Measurements from ENCODE around the gene THAP11. TPM values are rescaled to one million over a fixed set of nuclear protein-coding genes. Genes with fewer than 3 reads are reported as not detected.

The THAP11 gene
- total and polyA plus RNA-seq, 2 of the 4 experiments (the other 2 are of a cell fraction), result 13.3 to 14.5 TPM

- 86% methylated on average over 1 of the region's 2 CpGs; no CpG with 5 or more reads in 1 of the 2 experiments for WGBS, 2 experiments (ENCODE audit: extremely low coverage in 2 of 2, insufficient read length in 1 of 2)
- no peaks in the 10 kb centered on the region for H4K20me1 ChIP-seq (ENCODE audit: insufficient read depth, low read length)
- no peak overlapping the region for H3K23ac ChIP-seq (ENCODE audit: low read depth, low read length)
- H3K4me2 ChIP-seq (ENCODE audit: low read depth, low read length), result no peak overlapping the region
- intact Hi-C loops (cut with micrococcal nuclease) (no loop called here), in situ Hi-C loops (cut with MboI; ENCODE audit: low sequenced_read_pairs) (no loop called here), dilution Hi-C loops (cut with HindIII; ENCODE audit: low sequenced_read_pairs, unreplicated experiment) (no loop called here)
- no TSS peak for BruUV-seq (replicated peaks)
- H3K27me3 ChIP-seq (ENCODE audit: control insufficient read depth, insufficient read depth, low read length), result no peaks in the 10 kb centered on the region
- no peaks in the 10 kb centered on the region for H3K4me1 ChIP-seq (ENCODE audit: control insufficient read depth, insufficient read depth, low read length)
- H2BK120ac ChIP-seq (ENCODE audit: low read depth, low read length), result no peak overlapping the region
- ATAC-seq (ENCODE audit: low read depth) (peak; percentile 86), DNase-seq (peak; percentile 60)
- CTCF ChIA-PET, result no interaction called here
- H4K91ac ChIP-seq (ENCODE audit: insufficient read depth, low read depth, low read length), result no peak overlapping the region
- no peak overlapping the region for H2AK9ac ChIP-seq (replicated peaks; ENCODE audit: low read depth, low read length, poor library complexity)
- no peak overlapping the region for H3K27ac ChIP-seq (ENCODE audit: insufficient read depth, low read length)
- no peak overlapping the region for H2BK15ac ChIP-seq (ENCODE audit: low read depth, low read length)
- H3K9me3 ChIP-seq (ENCODE audit: control insufficient read depth, insufficient read depth, low read length), result no peaks in the 10 kb centered on the region
- no peak overlapping the region for H4K5ac ChIP-seq (ENCODE audit: low read depth, low read length)
- H2BK20ac ChIP-seq (ENCODE audit: low read depth, low read length), result no peak overlapping the region
- no peaks in the 10 kb centered on the region for H3K79me1 ChIP-seq (ENCODE audit: low read depth in 1 of 2, low read length in 2 of 2)
- POLR2A ChIA-PET (ENCODE audit: unreplicated experiment), result no interaction called here
- no peak overlapping the region for H3K14ac ChIP-seq (replicated peaks; ENCODE audit: low read depth, low read length)
- H3K36me3 ChIP-seq (ENCODE audit: control insufficient read depth, insufficient read depth, low read length), result peaks cover 16% of the 10 kb centered on the region
- no peak overlapping the region for H3K18ac ChIP-seq (ENCODE audit: low read depth, low read length)
- TF ChIP-seq RFX5 (IDR thresholded peaks at IDR 0.05; ENCODE audit: low read depth, low read length) (no peak), CEBPB (IDR thresholded peaks at IDR 0.05; ENCODE audit: low read depth, low read length) (0 out of 2 replicates have a peak, but pooled peaks have one; percentile 12)
- H2BK5ac ChIP-seq (ENCODE audit: low read depth, low read length, poor library complexity, severe bottlenecking), result no peak overlapping the region
- no peaks in the 10 kb centered on the region; the same call in 1 of the 2 replicates for H3K9me1 ChIP-seq (ENCODE audit: insufficient read depth, low read length)
- no peak overlapping the region for H3K56ac ChIP-seq (ENCODE audit: extremely low read depth, insufficient read depth, low read length)
- H3K9ac ChIP-seq (ENCODE audit: low read depth, low read length), result no peak overlapping the region
- no peak overlapping the region for H3K4me3 ChIP-seq (ENCODE audit: insufficient read depth, low read depth, low read length)
- H2AK5ac ChIP-seq (ENCODE audit: low read depth, low read length), result no peak overlapping the region
- H3K4ac ChIP-seq (ENCODE audit: low read depth, low read length), result no peak overlapping the region
- no peak overlapping the region for H4K8ac ChIP-seq (ENCODE audit: low read depth in 2 of 2, low read length in 2 of 2)
- H2AFZ ChIP-seq (replicated peaks; ENCODE audit: low read length, poor library complexity), result no peak overlapping the region
These were observed 19.6 kb upstream of the THAP11 start for GRCh38 chr16:67822511-67822910.
